GM18507 (cell line): ENCODE measurements around the gene SOX21.

ENCODE experiments used
- DNase-seq: peaks from one replicate; pipeline ENCODE4 v3.0.0; 2011; ENCODE audit warnings: low read depth; ENCODE audit not compliant: insufficient read length; ENCODE audit errors: extremely low spot score
- FAIRE-seq: peaks from 2 replicates; lab custom pipeline; 2011; peaks lifted over from hg19 to GRCh38; lab: Jason Lieb, UNC

Gene SOX21

DNA sequence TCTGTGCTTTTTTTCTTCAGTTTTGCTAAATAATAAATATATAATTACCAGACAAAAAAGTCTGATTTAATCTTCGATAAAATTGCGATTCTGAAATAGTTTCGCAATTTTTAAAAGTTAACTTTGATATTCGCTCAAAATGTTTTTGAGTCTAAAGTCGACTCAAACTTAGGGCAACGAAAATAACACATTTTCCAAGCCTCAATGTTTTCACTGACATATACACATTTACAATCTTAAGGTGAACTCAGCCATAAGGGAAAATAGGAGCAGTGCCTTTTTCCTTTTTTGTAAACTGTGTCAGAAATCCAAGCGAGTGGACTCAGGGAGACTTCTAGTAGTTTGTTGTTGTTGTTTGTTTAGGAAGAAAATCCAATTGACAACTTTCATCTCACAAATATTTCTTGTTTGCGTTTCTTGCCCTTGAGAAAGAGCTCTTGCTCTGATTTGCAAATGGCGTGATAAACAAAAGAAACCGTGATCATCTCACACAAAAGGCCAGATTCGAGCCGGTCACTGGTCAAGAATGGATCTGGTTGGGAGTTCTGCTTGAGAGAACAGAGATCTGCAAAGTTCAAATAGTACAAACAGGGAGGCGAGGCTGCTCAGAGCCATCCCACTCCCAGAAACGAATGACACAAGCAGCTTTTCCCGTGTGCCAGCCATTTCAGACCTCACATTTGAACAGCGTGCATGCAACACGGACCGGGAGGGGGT is 2.1 kb downstream of the SOX21 start:
- FAIRE-seq (no peak), DNase-seq (no peak)

DNA sequence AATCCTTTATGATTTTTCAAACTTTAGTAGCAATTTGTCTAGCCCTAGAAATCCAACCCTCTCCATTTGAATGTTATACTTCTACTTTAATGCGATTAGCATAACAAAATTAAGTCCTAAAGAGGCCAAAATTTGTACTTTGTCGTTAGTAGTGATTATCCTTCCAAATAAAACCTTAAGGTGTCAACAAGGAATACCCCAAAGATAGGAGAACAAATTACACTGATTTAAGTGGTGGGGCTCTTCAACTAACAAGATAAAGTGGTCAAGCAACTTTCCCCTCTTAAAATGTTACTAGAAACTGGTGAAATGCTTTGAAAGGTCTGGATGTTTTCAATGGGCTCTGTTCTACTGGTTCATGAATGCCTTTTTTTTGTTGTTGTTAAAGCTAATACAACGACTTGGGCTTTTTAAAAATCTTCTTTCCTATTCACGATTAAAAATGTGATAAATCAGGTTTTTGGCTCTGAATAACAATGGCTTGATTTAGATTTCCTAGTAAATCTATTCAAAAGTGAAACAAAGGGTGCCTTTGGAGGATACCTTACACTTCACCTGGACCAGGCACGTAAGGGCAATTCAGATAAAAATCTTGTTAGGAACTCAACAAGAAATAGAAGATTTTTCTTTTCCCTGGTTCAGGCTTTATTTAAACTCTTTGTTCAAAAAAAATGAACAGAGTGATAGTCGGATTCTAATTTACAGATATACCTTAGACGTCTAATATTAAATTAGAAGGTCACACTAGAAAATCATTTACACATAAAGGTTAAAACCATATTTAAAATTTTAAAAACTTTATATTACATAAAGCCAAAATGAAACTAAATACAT is 3.1 kb downstream of the SOX21 start:
- DNase-seq, result no peak

DNA sequence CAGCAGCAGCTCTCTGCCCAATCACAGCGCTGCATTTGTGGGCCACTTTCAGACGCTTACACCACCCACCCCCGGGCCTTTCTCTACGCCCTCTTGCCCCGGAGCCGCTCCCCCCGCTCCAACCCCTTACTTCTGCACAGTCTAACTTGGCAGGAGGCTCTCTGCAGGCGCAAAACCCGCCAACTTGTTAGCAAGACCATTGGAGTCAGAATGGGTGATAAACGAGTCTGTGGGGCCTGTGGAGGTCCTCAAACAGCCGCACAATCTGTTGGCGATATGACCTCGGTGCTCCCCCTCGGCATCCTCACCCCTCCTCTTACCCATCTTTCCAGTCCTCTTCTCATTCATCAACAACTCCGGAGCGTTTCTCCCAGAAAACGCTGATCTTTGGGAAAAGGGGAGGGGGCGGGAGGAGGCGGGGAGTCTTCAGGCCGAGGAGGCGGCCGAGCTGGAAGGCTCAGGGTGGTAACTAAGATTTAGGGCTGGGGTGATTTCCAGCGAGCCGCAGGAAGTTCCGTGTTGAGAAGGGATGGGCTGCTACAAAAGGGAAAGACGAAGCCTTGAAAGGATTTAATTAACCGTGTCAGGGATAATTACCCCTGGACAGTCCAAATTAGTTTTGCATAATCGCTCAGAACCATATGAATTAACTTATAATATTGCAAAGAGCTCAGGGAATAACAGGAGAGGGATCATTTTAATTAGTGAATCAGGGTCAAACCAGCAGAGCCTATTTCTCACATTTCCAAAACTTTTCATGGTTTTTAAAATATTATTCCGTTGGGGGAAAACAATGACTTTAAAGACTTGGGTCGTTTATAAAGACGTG is 4.1 kb downstream of the SOX21 start:
- FAIRE-seq, result no peak
- DNase-seq, result no peak

More for the DNA sequence above, 3.1 kb downstream of the SOX21 start:
- no peak for FAIRE-seq

DNA sequence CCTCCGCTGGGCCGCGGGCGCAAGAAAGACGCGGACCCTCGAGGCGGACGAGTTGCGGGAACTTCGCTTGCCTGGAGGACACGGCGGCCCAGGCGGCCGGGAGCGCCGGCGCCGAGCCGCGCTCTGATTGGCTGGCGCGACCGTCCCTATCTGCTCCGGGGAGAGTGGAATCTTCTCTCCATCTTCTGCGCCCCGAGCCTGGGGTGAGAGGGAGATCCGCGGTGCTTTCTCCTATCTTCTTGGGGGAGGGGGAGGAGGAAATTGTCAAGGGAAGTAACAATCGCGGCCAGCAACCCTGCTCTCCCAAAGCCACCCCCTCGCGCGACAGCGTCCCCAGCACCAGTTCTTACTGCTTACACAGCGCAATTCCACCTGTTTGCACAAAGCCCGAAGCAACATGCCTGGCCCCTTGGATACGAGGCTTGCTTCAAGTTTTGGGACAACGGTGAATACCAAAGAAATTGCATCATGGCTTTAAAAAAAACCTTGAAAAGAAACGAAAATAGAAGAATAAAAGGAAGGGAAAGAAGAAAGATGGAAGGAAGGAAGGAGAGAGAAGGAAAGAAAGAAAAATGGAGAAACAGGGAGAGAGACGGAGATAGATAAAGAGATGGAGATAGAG is 4.8 kb downstream of the SOX21 start:
- FAIRE-seq (no peak), DNase-seq (no peak)

DNA sequence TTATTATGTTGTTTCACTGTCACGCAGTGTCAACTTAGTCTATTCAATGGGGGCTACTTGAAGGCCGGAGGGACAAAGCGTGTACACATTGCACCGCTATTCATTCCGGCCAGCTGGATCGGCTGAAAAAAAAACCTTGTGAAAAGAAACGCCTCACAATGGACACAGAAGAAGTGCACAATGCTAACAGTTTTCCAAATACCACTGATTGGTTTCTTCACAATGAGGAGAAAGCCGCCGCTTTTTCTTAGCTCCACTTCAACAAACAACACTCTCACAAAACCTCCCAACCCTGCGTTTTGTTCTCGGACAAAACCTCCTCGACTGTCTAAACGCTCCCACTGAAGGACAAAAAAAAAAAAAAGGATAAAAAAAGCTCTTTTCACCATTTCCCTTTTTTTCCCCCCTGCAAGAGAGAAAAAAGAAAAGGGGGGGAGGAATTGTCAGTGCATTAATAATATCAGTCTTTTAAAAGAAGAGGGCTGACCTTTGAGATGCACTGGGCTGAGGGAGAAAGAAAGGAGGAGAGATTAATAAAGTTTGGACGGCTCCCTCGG is 5.4 kb downstream of the SOX21 start:
- no peak for FAIRE-seq
- DNase-seq, result no peak

DNA sequence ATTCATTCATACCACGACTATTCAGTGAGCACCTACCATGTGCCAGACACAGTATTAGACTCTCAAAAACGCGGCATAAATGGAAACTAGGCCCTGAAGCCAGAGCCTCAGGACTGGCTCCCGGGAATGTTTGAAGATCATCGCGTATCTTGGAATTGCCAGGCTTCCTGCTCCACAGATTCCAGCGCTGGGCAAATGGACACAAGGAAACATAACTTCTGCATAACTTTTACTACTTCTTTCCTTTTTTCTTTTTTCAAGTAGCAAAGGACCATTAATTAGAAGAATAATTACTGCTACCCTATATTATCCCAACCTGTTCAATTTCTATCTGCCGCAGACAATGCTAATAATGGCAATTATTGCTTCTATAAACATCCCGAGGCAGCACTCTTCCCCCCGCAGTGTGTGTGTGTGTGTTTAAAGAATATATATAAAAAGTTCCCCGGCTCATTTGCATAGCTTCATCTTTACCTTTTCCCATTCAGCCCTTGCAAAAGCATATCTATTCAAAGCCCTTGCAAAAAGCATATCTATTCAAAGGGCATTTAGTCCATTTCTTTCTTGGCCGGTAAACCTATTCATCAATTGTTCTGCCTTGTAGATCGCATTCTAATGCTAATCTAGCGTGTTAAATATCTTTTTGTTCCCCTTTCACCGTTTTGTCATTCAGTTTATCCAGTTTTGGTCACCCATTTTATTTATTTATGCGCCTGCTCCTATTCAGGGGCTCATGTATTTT is 6.1 kb downstream of the SOX21 start:
- FAIRE-seq (no peak), DNase-seq (no peak)

DNA sequence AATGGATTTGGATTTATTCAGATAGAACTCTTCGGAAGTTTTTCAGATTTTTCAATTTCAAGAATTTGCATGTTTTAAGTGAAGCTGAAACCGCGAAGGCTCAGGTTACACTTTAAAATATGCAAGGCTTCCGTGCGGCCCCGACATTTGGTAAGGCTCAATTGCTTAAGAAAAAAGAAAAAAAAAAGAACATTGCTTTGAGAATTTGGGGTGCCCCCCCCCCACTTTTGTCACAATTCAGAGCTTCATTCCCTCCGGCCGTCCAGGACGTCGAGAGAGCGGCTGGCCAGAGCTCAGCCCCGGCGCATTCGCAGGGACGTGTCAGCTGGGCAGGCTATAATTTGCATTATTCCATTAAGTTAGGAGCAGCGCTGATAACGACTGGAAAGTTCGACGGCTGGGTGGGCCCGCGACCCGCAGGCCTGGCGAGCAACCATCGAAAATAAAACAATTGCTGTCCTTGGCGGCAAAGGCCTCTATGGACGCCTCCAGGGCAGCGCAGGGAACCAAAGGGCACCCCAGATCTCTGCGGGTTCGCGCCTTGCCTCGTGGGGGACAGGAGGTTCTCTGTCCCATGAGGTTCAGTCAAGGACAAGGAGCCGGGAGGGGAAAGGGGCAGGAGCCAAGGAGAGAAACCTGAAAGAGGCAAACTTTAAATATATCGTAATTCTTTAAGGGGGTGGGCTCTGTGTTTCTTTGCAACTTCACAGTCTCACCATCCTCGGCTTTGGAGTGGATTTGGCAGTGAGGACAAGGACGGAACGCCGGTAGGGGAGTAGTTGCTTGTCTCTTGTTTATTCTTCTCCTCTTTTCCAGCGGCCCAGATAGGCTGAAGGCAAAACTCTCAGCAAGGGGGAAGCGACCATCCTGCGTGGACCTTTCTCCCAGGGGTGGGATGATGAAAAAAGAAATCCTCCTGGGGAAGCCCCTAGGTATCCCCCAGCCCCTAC is 7.0 kb downstream of the SOX21 start:
- no peak for DNase-seq
- FAIRE-seq, result no peak

DNA sequence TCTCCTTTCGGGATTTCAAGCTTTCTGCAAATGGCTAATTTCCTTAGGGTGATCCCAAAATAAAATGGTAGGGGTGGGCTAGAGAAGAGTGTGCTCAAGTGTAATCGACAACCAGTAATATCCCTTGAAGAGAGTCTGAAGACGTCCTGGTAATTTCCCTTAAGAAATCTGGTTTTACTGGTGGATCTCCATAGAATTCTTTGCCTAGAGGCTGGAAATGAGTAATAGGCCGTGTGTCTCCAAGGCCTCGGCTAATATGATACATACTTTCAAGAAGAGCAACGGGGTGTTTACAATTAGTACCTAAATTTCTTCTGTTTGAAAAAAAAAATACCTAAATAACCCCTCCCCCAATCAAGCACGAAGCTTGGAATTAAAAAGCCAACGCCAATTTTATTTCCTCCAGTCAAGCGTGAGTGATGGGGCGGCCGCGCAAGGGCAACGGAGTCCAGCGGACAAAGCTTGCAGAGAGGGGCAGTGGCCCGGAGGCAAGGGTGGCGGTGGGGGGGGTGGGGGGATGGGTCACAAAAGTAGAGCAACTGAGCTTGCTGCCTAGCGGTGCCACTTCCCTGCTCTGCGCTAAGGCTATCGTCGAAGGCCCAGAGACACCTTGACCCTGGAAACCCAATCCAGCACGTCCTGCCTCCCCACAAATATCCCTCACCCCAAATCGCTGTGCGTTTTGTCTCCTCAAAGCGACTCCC is 7.8 kb downstream of the SOX21 start:
- FAIRE-seq (no peak), DNase-seq (no peak)

DNA sequence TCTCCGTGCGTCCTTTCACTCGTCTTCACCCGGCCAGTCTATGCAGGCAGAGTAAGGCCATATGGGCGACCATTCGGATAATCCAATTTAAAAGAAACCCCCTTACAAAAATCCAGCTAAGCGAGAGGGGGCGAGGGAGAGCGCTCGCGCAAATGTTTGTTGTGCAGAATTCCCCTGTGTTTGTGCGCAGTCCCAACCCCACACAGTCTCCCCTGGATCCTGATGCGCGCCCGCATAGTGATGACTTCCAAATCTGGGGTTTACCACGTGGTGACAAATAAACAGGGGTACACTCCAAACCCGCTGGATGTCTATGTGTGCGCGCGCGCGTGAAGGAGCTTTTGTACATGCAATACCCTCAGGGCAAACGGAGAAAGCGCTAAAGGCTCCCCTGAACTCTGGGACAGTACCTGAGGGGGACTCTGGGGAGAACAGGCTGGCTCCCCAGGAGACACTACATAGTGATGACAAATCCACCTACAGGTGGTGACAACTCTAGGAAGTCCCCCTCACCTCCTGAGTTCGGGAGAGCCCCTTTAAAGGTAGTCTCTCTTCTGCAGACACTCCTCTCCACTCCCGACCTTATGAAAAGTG is 8.5 kb downstream of the SOX21 start:
- DNase-seq (no peak), FAIRE-seq (no peak)

DNA sequence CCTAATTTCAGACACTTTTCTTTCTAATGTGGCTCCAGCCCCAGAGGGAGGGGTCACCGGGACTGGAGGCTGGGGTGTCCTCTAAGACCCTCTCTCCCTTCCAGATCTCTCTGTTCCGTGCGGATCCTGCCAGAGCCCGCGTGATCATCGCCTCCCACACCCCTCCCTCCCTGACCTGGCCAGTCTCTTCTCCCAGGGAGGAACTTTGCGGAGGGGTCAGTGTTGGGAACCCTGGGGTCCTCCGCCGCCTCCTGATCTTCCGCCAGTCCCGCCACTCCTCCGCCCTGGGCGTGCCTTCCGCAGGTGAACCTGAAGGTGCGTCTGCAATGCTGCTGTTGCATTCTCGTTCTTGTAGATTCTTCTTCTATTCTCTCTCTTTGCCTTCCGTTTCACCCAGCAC is 9.1 kb downstream of the SOX21 start:
- FAIRE-seq (no peak), DNase-seq (no peak)

DNA sequence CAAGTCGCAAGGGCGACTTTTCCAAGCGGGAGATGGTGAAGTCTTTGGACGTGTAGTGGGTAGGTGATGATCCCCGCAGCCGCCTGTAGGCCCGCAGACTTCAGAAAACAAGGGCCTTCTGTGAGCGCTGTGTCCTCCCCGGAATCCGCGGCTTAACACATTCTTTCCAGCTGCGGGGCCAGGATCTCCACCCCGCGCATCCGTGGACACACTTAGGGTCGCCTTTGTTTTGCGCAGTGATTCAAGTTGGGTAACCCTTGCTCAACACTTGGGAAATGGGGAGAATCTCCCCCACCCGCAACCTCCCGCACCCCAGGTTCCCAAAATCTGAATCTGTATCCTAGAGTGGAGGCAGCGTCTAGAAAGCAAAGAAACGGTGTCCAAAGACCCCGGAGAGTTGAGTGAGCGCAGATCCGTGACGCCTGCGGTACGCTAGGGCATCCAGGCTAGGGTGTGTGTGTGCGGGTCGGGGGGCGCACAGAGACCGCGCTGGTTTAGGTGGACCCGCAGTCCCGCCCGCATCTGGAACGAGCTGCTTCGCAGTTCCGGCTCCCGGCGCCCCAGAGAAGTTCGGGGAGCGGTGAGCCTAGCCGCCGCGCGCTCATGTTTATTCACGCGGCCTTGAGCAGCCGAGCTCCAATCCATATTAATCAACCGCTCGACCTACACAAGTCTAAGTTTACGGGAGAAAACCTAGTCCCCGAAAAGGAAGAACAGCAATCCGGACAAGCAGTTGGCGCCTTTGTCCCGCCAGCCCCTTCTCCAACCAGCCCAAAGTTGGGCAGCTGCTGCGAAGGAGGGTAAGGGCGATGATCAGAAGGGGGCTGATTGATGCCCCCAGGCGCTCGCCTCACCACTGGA is 9.9 kb downstream of the SOX21 start:
- no peak for DNase-seq
- FAIRE-seq, result no peak

DNA sequence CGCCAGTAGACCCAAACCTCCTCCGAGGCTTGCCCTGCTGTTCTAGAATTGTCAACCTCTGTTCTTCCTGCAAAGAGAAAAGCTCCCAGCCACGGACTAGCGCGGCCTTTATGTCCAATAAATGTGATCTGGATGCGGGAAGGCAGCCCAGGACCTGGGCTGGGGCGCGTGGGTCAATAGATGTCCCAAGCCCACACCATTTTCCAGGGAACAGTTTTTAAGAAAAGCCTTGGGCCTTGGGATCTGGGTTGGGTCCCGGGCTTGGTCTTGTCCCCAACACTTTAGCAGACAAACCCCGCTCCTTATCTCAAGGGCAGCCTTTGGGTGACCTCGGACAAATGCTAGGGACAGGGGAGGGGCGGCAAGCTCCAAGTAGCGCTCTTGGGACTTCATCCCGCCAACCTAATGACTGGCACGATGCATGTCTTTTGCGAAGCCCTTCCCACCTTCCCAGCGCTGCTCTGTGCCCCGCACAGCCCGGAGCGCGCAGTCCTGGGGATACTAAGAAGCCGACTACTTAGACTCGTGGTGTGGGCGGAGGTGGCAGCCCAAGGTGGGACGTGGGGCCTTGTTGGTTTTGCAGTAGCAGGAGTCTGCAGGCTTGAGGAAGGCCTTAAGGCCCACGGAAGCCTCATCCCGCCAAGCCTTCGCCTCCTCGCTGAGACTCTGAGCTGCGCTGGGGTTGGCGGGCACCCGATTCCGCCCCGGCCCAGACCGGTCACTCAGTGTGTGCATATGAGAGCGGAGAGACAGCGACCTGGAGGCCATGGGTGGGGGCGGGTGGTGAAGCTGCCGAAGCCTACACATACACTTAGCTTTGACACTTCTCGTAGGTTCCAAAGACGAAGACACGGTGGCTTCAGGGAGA is 10.8 kb downstream of the SOX21 start:
- FAIRE-seq (no peak), DNase-seq (no peak)

DNA sequence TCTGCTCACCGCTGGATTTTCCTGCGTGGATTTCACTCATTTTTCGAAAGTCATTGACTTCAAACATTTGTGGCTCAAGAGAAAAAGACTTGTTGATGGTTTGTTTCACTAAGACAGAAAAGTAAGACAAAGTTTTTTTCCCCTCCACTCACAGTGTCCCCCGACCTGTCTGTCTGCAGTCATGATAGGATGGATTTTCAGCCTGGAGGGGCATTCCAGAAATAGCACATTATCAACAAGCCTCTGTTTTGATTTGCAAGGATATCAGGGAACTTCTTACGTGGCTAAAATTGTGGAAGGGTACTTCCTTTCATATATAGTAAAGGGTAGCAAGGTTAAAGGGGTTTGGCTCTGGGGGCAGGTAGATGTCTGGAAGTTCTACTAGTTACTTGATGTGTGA is 11.8 kb downstream of the SOX21 start:
- no peak for DNase-seq
- FAIRE-seq, result no peak

DNA sequence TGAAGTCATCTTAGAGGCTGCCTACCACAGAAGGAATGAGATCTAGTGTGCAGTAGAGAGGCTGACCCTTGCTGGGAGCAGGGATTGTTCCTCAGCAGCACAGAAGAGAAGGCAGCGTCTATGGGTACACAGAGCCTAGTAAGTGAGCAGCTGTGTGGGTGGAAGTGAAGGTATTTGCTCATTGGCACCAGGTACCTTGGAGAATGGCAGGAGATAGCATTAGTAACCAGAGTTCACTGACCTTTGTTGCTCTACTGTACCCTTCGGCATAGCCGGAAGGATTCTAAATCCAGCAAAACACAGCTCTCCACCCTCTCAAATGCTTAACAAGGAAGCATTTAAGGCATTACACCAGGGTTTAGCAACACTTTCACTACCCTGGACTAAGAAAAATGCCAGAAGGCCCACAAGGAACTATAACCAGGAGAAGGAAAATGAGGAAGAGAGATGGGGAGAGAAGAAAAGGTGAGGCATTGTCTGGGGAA is 12.3 kb downstream of the SOX21 start:
- FAIRE-seq, result no peak
- DNase-seq, result no peak

DNA sequence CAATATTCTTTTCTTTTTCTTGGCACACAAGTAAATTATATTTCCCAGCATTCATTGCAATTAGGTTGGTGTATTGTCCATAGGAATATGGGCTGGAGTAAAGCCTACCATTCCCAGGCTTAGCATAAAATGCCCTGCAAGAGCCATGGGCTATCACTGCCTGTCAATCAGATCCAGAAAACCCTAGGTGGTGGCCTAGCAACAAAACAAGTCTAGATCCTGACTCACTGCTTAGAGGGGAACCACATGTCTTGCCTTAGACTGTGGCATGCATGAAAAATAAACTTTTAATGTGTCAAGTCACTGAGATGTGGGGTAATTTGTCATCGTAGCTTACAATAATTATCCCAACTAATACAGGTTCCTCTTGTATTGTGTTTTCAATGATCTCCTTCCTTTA is 16.2 kb downstream of the SOX21 start:
- no peak for FAIRE-seq
- no peak for DNase-seq
